ENCODE data around the gene SMARCC2.

The SMARCC2 gene

DNA sequence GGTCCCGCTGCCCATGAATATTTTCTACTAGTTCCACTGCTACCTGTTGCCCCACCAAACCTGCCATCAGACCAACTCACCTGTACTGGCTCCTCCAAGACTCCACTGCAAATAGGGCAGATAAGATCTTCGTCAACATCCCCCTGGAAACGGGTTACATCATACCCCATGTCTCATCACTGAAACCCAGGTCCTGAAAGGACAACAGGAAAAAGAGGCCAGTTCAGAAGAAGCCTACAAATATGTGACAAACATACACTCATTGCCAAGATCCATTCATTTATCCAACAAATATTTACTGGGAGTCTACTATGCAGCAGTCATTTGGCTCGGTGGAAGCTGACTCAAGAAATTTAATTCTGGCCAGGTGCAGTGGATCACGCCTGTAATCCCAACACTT is 24.6 kb upstream of the SMARCC2 start:
- CTCF ChIA-PET, result interaction anchor here (1.0 to 1.9 kb wide), 5 partner anchors 8 to 250 kb away, joined by 3 to 6 read pairs (median 3); partner anchors contain the start of genes RNF41, SMARCC2 and ZC3H10
- POLR2A ChIA-PET, result interaction anchor here (0.6 to 0.7 kb wide), 2 partner anchors 16 to 484 kb away, joined by 3 to 4 read pairs; partner anchors contain the start of gene SLC39A5
- TF ChIP-seq CTCF (IDR thresholded peaks at IDR 0.05; ENCODE audit: control extremely low read depth, extremely low read depth, low read depth, missing control alignments), result no peak
- DNase-seq (ENCODE audit: extremely low spot score), result no peak

- DNase-seq (ENCODE audit: extremely low spot score), result no peak
- TF ChIP-seq CTCF (IDR thresholded peaks at IDR 0.05; ENCODE audit: control extremely low read depth, extremely low read depth, low read depth, missing control alignments), result no peak
- CTCF ChIA-PET, result interaction anchor here (1.4 to 2.7 kb wide), 3 partner anchors 9 to 23 kb away, joined by 4 to 11 read pairs (median 6); partner anchors contain the start of genes RNF41 and SMARCC2
- POLR2A ChIA-PET, result no interaction called here
These were observed 23.1 kb upstream of the SMARCC2 start for GRCh38 chr12:56212361-56212760.

- ChIA-PET POLR2A (no interaction called here), CTCF (interaction anchor here (0.9 to 11.2 kb wide), 18 partner anchors 8 to 470 kb away, joined by 3 to 70 read pairs (median 4); partner anchors contain the start of genes ANKRD52, COQ10A, RNF41 and SMARCC2)
- DNase-seq (ENCODE audit: extremely low spot score), result no peak
- TF ChIP-seq CTCF (IDR thresholded peaks at IDR 0.05; ENCODE audit: control extremely low read depth, extremely low read depth, low read depth, missing control alignments), result no peak
These were observed 18.7 kb upstream of the SMARCC2 start for GRCh38 chr12:56208006-56208405.

DNA sequence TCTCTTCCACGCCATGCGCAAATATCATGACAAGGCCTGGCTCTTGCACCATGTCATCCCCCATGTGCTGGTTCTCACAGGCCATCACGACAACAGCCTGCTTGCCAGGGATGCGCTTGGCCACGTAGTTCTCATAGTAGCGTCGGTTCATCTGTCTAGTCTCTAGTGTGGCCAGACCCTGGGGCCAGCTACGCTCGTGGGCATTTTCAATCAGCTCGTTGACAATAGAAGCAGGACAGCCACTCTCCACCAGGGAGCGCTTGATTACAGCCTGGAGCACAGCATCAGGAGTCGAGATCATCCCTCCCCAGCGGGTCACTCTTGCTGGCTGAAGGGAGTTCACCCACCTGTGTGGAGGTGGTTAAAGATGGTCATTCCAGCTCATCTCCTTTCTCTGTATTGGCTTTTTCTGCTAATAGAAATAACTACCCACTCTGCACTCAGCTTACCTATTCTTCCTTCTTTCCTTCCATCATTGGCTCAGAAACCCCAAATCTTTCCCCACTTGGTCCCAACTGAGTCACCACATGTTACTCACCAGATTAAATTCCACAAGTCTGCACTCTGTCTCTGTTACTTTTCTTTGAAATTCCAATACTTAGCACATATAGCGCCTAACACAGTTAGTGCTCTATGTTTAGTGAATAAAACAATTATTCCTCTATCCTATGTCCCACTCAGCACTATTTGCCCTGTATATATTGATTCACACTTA is 17.3 kb upstream of the SMARCC2 start:
- ChIA-PET CTCF (interaction anchor here (0.6 to 11.2 kb wide), 31 partner anchors 10 to 467 kb away, joined by 3 to 70 read pairs (median 4); partner anchors contain the start of genes ANKRD52, RNF41, SMARCC2 and TIMELESS), POLR2A (interaction anchor here (0.5 to 1.5 kb wide), 2 partner anchors 16 to 266 kb away, joined by 4 to 5 read pairs; partner anchors contain the start of gene RNF41)
- TF ChIP-seq CTCF (IDR thresholded peaks at IDR 0.05; ENCODE audit: control extremely low read depth, extremely low read depth, low read depth, missing control alignments), result peak; percentile 53
- peak; percentile 48 for DNase-seq (ENCODE audit: extremely low spot score)

DNA sequence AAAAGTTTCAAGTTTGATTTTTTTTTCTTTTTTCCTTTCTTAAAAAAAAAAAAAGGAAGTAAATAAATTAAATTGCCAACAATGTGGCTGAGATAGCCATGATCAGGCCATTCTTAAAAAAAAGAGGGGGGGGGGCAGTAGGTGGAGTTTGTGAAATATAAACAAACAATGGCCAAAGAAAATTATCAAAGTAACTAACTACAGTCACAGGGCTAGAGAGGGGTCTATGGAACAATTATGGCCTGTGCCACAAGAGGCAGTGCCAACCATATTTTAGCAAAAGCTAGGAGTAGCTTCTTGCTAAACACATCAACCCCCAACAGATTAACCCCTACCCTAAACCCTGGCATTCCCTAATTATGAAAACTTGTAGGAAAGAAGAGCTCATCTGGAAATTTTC is 16.2 kb upstream of the SMARCC2 start:
- ChIA-PET CTCF (interaction anchor here (1.0 to 11.2 kb wide), 15 partner anchors 8 to 259 kb away, joined by 3 to 70 read pairs (median 7); partner anchors contain the start of genes RNF41, SMARCC2 and TIMELESS), POLR2A (interaction anchor here (0.7 to 1.5 kb wide), 2 partner anchors 17 to 1683 kb away, joined by 4 read pairs; partner anchors contain the start of gene RNF41)
- no peak for TF ChIP-seq CTCF (IDR thresholded peaks at IDR 0.05; ENCODE audit: control extremely low read depth, extremely low read depth, low read depth, missing control alignments)
- no peak for DNase-seq (ENCODE audit: extremely low spot score)

DNA sequence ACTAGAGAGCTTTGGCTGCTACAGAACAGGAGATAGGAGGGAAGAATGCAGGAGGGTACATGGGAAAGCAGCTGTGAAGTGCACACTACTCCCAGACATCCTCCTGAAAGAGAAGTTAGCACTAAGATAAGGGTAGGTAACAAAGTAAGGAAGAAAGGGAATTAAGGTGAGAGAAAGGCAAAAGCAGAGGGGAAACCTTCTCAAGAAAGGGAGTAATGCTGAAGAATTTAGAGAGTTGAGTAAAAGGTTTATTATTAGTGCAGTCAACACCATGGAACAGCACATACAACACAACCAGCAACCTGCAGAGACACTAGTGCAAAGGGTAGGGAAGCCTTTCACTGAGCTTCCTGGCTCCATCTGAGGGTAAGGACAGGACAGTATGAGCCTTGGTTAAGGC is 15.0 kb upstream of the SMARCC2 start:
- DNase-seq (ENCODE audit: extremely low spot score), result no peak
- ChIA-PET CTCF (interaction anchor here (1.1 to 11.2 kb wide), 7 partner anchors 10 to 260 kb away, joined by 4 to 70 read pairs (median 12); partner anchors contain the start of genes ANKRD52, RNF41, SMARCC2 and ZC3H10), POLR2A (no interaction called here)
- TF ChIP-seq CTCF (IDR thresholded peaks at IDR 0.05; ENCODE audit: control extremely low read depth, extremely low read depth, low read depth, missing control alignments), result no peak

Measured in GM10248 (cell line).